ENCODE data around the gene WDR35. TPM values are rescaled to one million over a fixed set of nuclear protein-coding genes. Genes with fewer than 3 reads are reported as not detected.
A peak's percentile ranks its signal among the peaks of the same experiment; 100 is the strongest.

Gene WDR35
- total and polyA plus RNA-seq, 2 of the 4 experiments (the other 2 are of a cell fraction): 3.4 to 8.1 TPM

DNA sequence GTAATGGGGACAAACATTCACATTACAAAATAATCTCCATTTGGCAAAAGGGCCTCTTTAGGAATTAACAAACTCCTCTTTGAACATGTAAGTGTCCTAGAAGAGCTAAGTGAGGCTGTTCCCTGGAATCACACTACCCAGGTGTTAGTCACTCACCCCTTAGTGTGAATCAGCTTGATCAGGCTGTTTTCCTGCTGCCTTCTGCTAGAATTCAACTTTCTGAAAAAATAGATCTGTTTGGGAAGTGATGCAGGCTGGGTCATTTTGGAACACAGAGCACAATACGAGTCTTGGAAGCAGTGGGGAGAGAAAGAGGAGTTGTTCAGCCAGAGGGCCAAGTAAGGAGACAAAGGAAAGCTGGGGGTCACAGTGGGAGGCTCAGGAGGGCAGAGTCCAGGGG lies 128.1 kb downstream of the WDR35 start:
- intact Hi-C loops (cut with micrococcal nuclease): loop anchor here (2.0 to 10.0 kb wide), 6 partner anchors 233 to 1475 kb away; no protein-coding TSS in a partner anchor
- no peak overlapping the region for H4K5ac ChIP-seq (ENCODE audit: low read depth, low read length)
- no peak overlapping the region for H3K56ac ChIP-seq (ENCODE audit: extremely low read depth, insufficient read depth, low read length)
- peak; percentile 57 for DNase-seq
- H4K20me1 ChIP-seq (ENCODE audit: insufficient read depth, low read length): no peaks in the 10 kb centered on the region
- ChIA-PET POLR2A (ENCODE audit: unreplicated experiment) (no interaction called here), CTCF (interaction anchor here (1.1 kb wide), 1 partner anchor 175 kb away, joined by 3 read pairs; no protein-coding TSS in a partner anchor)
- no peak overlapping the region for H3K23ac ChIP-seq (ENCODE audit: low read depth, low read length)
- H2BK20ac ChIP-seq (ENCODE audit: low read depth, low read length): peak overlapping the region; percentile 3; the same call in 1 of the 2 replicates
- H2AK9ac ChIP-seq (replicated peaks; ENCODE audit: low read depth, low read length, poor library complexity): peak overlapping the region; percentile 48
- peaks cover 14% of the 10 kb centered on the region for H3K9me1 ChIP-seq (ENCODE audit: insufficient read depth, low read length)
- H3K9me3 ChIP-seq (ENCODE audit: control insufficient read depth, insufficient read depth, low read length): no peaks in the 10 kb centered on the region
- no CpG with 5 or more reads among the region's 1 CpG for WGBS, 2 experiments (ENCODE audit: extremely low coverage in 2 of 2, insufficient read length in 1 of 2)
- no peak overlapping the region for H3K4me2 ChIP-seq (ENCODE audit: low read depth, low read length)
- in situ Hi-C loops (cut with MboI; ENCODE audit: low sequenced_read_pairs): loop anchor here (5.0 to 10.0 kb wide), 2 partner anchors 495 to 1117 kb away; no protein-coding TSS in a partner anchor
- H3K27me3 ChIP-seq (ENCODE audit: control insufficient read depth, insufficient read depth, low read length): no peaks in the 10 kb centered on the region
- H3K36me3 ChIP-seq (ENCODE audit: control insufficient read depth, insufficient read depth, low read length): no peaks in the 10 kb centered on the region
- H2AFZ ChIP-seq (replicated peaks; ENCODE audit: low read length, poor library complexity): peak overlapping the region; percentile 60
- no peak overlapping the region for H4K8ac ChIP-seq (ENCODE audit: low read depth in 2 of 2, low read length in 2 of 2)
- no peak overlapping the region; the same call in 1 of the 2 replicates for H3K18ac ChIP-seq (ENCODE audit: low read depth, low read length)
- H3K4ac ChIP-seq (ENCODE audit: low read depth, low read length): peak overlapping the region; percentile 31; the same call in 1 of the 2 replicates
- dilution Hi-C loops (cut with HindIII; ENCODE audit: low sequenced_read_pairs, unreplicated experiment): no loop called here
- TF ChIP-seq MAFK (IDR thresholded peaks at IDR 0.05; ENCODE audit: low read depth, low read length): no peak
- TF ChIP-seq, protein P1, sequence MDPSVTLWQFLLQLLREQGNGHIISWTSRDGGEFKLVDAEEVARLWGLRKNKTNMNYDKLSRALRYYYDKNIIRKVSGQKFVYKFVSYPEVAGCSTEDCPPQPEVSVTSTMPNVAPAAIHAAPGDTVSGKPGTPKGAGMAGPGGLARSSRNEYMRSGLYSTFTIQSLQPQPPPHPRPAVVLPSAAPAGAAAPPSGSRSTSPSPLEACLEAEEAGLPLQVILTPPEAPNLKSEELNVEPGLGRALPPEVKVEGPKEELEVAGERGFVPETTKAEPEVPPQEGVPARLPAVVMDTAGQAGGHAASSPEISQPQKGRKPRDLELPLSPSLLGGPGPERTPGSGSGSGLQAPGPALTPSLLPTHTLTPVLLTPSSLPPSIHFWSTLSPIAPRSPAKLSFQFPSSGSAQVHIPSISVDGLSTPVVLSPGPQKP (IDR thresholded peaks at IDR 0.05; ENCODE audit: borderline replicate concordance, low read depth, low read length): no peak
- H4K91ac ChIP-seq (ENCODE audit: insufficient read depth, low read depth, low read length): 0 out of 2 replicates have a peak overlapping the region, but pooled peaks have one; percentile 46
- no peak overlapping the region for H2BK15ac ChIP-seq (ENCODE audit: low read depth, low read length)
- H3K9ac ChIP-seq (ENCODE audit: low read depth, low read length): no peak overlapping the region
- H2AK5ac ChIP-seq (ENCODE audit: low read depth, low read length): peak overlapping the region; percentile 60; the same call in 1 of the 2 replicates
- H3K4me1 ChIP-seq (ENCODE audit: control insufficient read depth, insufficient read depth, low read length): peaks cover 13% of the 10 kb centered on the region
- no peak for ATAC-seq (ENCODE audit: low read depth)
- H3K4me3 ChIP-seq (ENCODE audit: insufficient read depth, low read depth, low read length): no peak overlapping the region
- BruUV-seq (replicated peaks): no TSS peak
- H3K27ac ChIP-seq (ENCODE audit: insufficient read depth, low read length): no peak overlapping the region
- H2BK120ac ChIP-seq (ENCODE audit: low read depth, low read length): peak overlapping the region; percentile 46
- H3K79me1 ChIP-seq (ENCODE audit: low read depth in 1 of 2, low read length in 2 of 2): no peaks in the 10 kb centered on the region
- no peak overlapping the region for H3K14ac ChIP-seq (replicated peaks; ENCODE audit: low read depth, low read length)
- H2BK5ac ChIP-seq (ENCODE audit: low read depth, low read length, poor library complexity, severe bottlenecking): no peak overlapping the region

Other genes with a start within 250 kb of the WDR35 start
- 1.1 and 1.9 TPM in 2 replicates for gene TTC32, start 88.1 kb downstream of the WDR35 start, total RNA-seq (2012; rRNA removed)
- gene TTC32, start 88.1 kb downstream of the WDR35 start, polyA plus RNA-seq (2012; rRNA removed): 2.5 and 3.9 TPM in 2 replicates
- gene MATN3, start 22.6 kb upstream of the WDR35 start, total RNA-seq (2012; rRNA removed): 0.90 and 1.1 TPM in 2 replicates
- 2.2 and 3.0 TPM in 2 replicates for gene MATN3, start 22.6 kb upstream of the WDR35 start, polyA plus RNA-seq (2012; rRNA removed)
- gene LAPTM4A, start 61.5 kb upstream of the WDR35 start, total RNA-seq (2012; rRNA removed): 97.7 and 221 TPM in 2 replicates
- 378 and 401 TPM in 2 replicates for gene LAPTM4A, start 61.5 kb upstream of the WDR35 start, polyA plus RNA-seq (2012; rRNA removed)
- 22.0 and 23.6 TPM in 2 replicates for gene SDC1, start 235.0 kb upstream of the WDR35 start, total RNA-seq (2012; rRNA removed)
- gene SDC1, start 235.0 kb upstream of the WDR35 start, polyA plus RNA-seq (2012; rRNA removed): 28.3 and 38.8 TPM in 2 replicates